CD1c-positive myeloid dendritic cell (primary cell): ENCODE data around the gene GPC5.
"Not testable (repeated sequence)": the region's sequence is repeated elsewhere in the genome, so short reads cannot be mapped to it uniquely, and the experiment has no call there.

ENCODE experiments used
- DNase-seq: peaks from one replicate; pipeline ENCODE4 v3.0.0-alpha.2; 2016; ENCODE audit errors: extremely low spot score

The GPC5 gene

GRCh38 chr13:92640936-92641335 is 1242.5 kb downstream of the GPC5 start:
- no peak for DNase-seq

GRCh38 chr13:92649140-92649813 is 1250.9 kb downstream of the GPC5 start:
- no peak for DNase-seq

GRCh38 chr13:92656103-92656502 is 1257.7 kb downstream of the GPC5 start:
- DNase-seq, result no peak

DNA sequence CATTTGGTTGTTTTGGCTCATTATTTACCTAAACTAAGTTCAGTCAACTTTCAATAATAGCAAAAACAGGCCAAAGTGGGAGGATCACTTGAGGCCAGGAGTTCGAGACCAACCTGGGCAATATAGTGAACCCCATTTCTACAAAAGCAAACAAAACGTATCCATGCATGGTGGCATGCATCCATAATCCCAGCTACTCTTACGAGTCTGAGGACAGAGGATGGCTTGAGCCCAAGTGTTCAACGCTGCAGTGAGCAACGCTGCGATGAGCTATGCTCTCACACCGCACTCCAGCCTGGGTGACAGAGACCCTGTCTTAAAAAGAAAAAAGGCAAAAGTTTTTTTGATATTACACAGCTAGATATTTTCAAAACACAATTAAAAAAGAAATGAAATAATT is 1258.2 kb downstream of the GPC5 start:
- no peak for DNase-seq

DNA sequence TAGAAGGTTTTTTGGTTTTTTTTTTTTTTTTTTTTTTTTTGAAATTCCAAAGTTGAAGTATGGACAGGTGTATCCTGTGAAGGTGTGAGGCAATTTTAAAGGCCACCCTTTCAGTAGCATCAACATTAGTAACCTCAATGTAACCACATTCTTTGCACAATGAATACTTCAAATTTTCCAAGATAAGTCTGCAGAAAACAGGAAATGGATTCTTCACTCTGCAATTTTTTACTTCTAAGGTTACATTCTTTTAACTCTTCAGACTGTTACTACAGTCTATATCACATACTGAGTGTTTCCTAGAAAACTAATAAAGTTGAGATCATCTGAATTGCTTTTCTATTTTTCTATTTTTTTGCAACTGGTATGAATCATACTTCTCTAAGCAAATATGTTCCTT is 1259.1 kb downstream of the GPC5 start:
- no peak for DNase-seq

- no peak for DNase-seq
Observed at GRCh38 chr13:92658293-92658692, 1259.9 kb downstream of the GPC5 start.

- DNase-seq, result no peak
Observed at GRCh38 chr13:92661406-92661805, 1263.0 kb downstream of the GPC5 start.

- no peak for DNase-seq
Observed at GRCh38 chr13:92668157-92668556, 1269.7 kb downstream of the GPC5 start.

- no peak for DNase-seq
Observed at GRCh38 chr13:92670096-92670495, 1271.7 kb downstream of the GPC5 start.

GRCh38 chr13:92671821-92672220 is 1273.4 kb downstream of the GPC5 start:
- DNase-seq, result no peak

GRCh38 chr13:92676246-92676645 is 1277.8 kb downstream of the GPC5 start:
- no peak for DNase-seq

DNA sequence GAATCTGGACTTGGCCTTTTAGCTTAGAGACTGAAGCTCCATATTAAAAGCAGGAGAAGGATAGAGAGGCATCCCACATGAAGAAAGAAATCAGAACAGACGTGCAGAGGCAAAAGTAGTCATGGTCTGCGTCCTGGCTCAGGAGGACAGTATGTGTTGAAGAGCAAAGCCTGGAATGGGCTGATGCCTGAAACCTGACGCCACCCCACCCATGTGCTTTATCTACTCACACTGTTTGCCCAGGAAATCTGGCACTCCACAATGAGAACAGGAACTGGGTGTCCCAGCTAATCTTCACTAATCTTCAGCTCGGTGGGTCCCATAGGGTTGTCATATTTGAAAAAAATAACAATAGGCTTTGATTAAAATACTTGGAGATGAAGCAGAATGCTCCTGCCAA is 1279.2 kb downstream of the GPC5 start:
- no peak for DNase-seq

DNA sequence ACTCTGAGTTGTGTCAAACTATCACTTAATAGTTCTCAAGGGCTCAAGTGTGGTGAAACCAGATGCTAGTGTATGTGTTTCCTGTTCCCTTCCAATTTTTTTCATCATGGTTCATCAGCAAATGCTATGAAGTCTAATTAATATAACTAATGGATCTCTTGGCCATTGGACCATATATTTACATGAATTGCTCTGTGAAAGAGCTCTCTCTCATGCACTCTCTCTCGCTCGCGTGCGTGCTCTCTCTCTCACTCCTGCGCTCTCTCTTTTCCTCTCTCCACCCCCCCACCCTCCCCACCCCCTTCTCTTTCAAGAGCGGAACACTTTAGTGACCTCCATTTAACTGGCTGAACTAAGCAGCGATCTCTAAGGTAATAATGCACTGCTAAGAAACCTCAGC is 1281.2 kb downstream of the GPC5 start:
- no peak for DNase-seq

GRCh38 chr13:92681239-92681638 is 1282.8 kb downstream of the GPC5 start:
- no peak for DNase-seq

- DNase-seq, result no peak
Observed at GRCh38 chr13:92682832-92683517, 1284.6 kb downstream of the GPC5 start.

DNA sequence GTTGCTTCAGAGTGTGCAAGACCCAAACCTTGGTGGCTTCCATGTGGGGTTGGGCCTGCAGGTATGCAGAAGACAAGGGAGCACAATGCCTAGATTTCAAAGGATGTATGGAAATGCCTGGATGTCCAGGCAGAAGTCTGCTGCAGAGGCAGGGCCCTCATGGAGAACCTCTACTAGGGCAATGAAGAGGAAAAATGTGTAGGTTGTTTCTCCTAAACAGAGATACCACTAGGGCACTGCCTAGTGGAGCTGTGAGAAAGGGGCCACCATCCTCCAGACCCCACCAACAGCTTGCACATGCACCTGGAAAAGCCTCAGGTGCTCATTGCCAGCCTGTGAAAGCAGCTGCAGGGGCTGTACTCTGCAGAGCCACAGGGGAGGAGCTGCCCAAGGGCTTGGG is 1295.6 kb downstream of the GPC5 start:
- DNase-seq, result no peak

- not testable (repeated sequence) for DNase-seq
Observed at GRCh38 chr13:92695827-92696226, 1297.4 kb downstream of the GPC5 start.

GRCh38 chr13:92716749-92717148 is 1318.3 kb downstream of the GPC5 start:
- DNase-seq, result no peak

- DNase-seq, result no peak
Observed at GRCh38 chr13:92717857-92718256, 1319.4 kb downstream of the GPC5 start.

- no peak for DNase-seq
Observed at GRCh38 chr13:92719868-92720267, 1321.4 kb downstream of the GPC5 start.

GRCh38 chr13:92721620-92722019 is 1323.2 kb downstream of the GPC5 start:
- no peak for DNase-seq

DNA sequence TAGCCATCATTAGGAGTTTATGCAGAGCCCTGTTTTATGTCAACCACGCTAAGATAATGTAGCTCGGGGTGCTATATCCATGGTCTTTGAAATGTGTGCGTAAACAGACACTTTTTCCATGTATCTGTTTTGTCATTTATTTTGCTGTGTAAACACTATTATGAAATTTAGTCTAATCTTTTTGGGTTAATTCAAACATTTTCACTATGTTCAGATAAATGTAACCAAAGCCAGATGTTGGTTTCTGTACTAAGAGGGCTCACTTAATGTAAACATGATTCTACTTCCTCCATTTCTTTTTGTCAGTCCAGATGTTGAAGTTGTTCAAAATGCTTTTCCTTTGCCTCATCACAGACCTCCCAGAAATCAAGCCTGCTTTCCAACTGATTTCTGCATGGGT is 1328.7 kb downstream of the GPC5 start:
- no peak for DNase-seq

DNA sequence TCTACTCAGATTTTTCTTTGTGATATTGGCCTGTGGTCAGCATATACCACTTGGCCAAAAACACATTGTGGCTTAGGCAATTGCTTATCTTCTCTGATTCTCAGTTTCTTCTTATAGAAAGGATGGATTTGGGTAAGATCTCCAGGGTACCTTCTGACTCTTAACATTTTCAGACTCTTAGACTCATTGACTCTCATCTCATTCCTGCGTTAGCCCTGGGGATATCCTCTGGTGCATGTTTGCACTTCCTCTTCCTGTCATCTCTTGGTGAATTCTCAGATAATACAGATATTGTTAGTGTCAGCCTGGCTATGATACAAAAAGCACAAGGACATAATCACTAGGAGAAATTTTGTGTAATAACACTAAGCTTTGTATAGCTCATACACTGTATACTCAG is 1335.6 kb downstream of the GPC5 start:
- no peak for DNase-seq

DNA sequence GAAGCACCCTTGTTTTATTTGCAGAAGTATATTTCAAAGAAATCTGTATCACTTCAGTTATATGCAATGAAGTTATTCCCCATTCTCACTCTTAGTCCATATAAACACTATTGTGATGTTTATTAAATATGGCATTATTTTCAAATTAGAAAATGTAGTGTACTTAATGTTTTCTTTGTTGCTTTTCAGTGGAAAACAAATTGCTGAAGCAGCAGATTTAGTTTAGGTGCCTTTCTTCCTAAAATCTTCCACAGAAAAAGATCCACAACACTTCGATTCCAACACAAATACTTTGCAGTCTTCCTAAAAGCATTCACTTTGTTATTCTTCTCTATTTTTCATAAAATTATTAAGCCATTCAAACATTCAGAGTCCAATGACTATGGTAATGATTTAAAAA is 1336.1 kb downstream of the GPC5 start:
- no peak for DNase-seq
